GM19438 (cell line): Measurements from ENCODE around the gene SLC38A6.

Experiments used
- ATAC-seq: cut with Tn5 transposase; IDR thresholded peaks from one replicate; pipeline ENCODE4 v1.9.1; 2021; ENCODE audit warnings: low read depth; ENCODE audit not compliant: unreplicated experiment

SLC38A6 gene

GRCh38 chr14:61101803-61102548 is 120.9 kb downstream of the SLC38A6 start:
- no peak for ATAC-seq
